GM12892 (cell line): ENCODE data around the gene GPRC5C.

Experiments
- DNase-seq: peaks from one replicate; pipeline ENCODE4 v3.0.0; 2011; ENCODE audit not compliant: insufficient read length
- FAIRE-seq: peaks from 2 replicates; lab custom pipeline; 2011; peaks lifted over from hg19 to GRCh38; lab: Jason Lieb, UNC
- POLR2A ChIP-seq: IDR thresholded peaks from 2 replicates; pipeline ENCODE4 v1.6.1; 2011; ENCODE audit warnings: low read depth, low read length, control low read depth
- POLR2AphosphoS5 ChIP-seq: IDR thresholded peaks from 2 replicates; pipeline ENCODE4 v1.6.1; 2011; ENCODE audit warnings: low read depth, low read length, control low read depth
- TAF1 ChIP-seq: IDR thresholded peaks from 2 replicates; pipeline ENCODE4 v1.6.1; 2011; ENCODE audit warnings: low read depth, mild to moderate bottlenecking, control low read depth, low read length, borderline replicate concordance

GPRC5C gene

GRCh38 chr17:74467221-74467951, 35.5 kb downstream of the GPRC5C start:
- peak; percentile 91 for FAIRE-seq
- no peak for DNase-seq
- peak; percentile 35; the same call in 1 of the 2 replicates for TF ChIP-seq POLR2A
- no peak for TF ChIP-seq TAF1
- TF ChIP-seq POLR2AphosphoS5: peak; percentile 80

- no peak for TF ChIP-seq POLR2AphosphoS5
- no peak for TF ChIP-seq POLR2A
- no peak for TF ChIP-seq TAF1
- DNase-seq: no peak
- FAIRE-seq: no peak
Observed at GRCh38 chr17:74471341-74471740, 39.5 kb downstream of the GPRC5C start.

- TF ChIP-seq POLR2A (no peak), POLR2AphosphoS5 (no peak)
- DNase-seq: no peak
- FAIRE-seq: no peak
Observed at GRCh38 chr17:74472890-74473289, 41.0 kb downstream of the GPRC5C start.

- TF ChIP-seq TAF1 (no peak), POLR2A (no peak), POLR2AphosphoS5 (no peak)
- DNase-seq (no peak), FAIRE-seq (no peak)
Observed at GRCh38 chr17:74473294-74473693, 41.4 kb downstream of the GPRC5C start.

- no peak for TF ChIP-seq TAF1
- TF ChIP-seq POLR2AphosphoS5: no peak
- TF ChIP-seq POLR2A: no peak
- no peak for FAIRE-seq
- DNase-seq: no peak
Observed at GRCh38 chr17:74474043-74474792, 42.3 kb downstream of the GPRC5C start.

GRCh38 chr17:74475189-74475588, 43.3 kb downstream of the GPRC5C start:
- no peak for FAIRE-seq
- TF ChIP-seq POLR2AphosphoS5 (no peak), TAF1 (no peak), POLR2A (no peak)
- DNase-seq: no peak

GRCh38 chr17:74477411-74477810, 45.5 kb downstream of the GPRC5C start:
- TF ChIP-seq POLR2AphosphoS5: no peak
- no peak for TF ChIP-seq POLR2A
- no peak for TF ChIP-seq TAF1
- DNase-seq: no peak
- no peak for FAIRE-seq

- DNase-seq: no peak
- TF ChIP-seq POLR2A: no peak
- TF ChIP-seq TAF1: no peak
- TF ChIP-seq POLR2AphosphoS5: no peak
- peak; percentile 27 for FAIRE-seq
Observed at GRCh38 chr17:74478420-74479100, 46.7 kb downstream of the GPRC5C start.

- DNase-seq (no peak), FAIRE-seq (no peak)
- TF ChIP-seq POLR2AphosphoS5 (no peak), POLR2A (no peak), TAF1 (no peak)
Observed at GRCh38 chr17:74480290-74480689, 48.4 kb downstream of the GPRC5C start.

- DNase-seq (no peak), FAIRE-seq (no peak)
- TF ChIP-seq TAF1 (no peak), POLR2A (no peak), POLR2AphosphoS5 (no peak)
Observed at GRCh38 chr17:74481621-74482020, 49.7 kb downstream of the GPRC5C start.

GRCh38 chr17:74484066-74484465, 52.2 kb downstream of the GPRC5C start:
- no peak for FAIRE-seq
- no peak for TF ChIP-seq POLR2A
- no peak for TF ChIP-seq TAF1
- TF ChIP-seq POLR2AphosphoS5: no peak
- no peak for DNase-seq

GRCh38 chr17:74485022-74485743, 53.3 kb downstream of the GPRC5C start:
- DNase-seq (no peak), FAIRE-seq (no peak)
- no peak for TF ChIP-seq POLR2AphosphoS5
- TF ChIP-seq POLR2A: no peak
- no peak for TF ChIP-seq TAF1
